ENCODE data around the gene GNPNAT1. TPM values are rescaled to one million over a fixed set of nuclear protein-coding genes. Genes with fewer than 3 reads are reported as not detected.

GNPNAT1 gene
- polyA plus RNA-seq (2011; rRNA removed) (56.9 and 74.3 TPM in 2 replicates), polyA plus RNA-seq (2017; fragmentation: RNase III; extraction: RNeasy Plus Mini Kit Qiagen cat#74134 plus additional on column Dnase treatment) (47.4 to 49.5 TPM (median 48.6 TPM) in 3 replicates), polyA minus RNA-seq (2011; rRNA and poly(A)+ RNA removed) (25.9 and 29.4 TPM in 2 replicates)
- 17.4 and 20.2 TPM in 2 replicates for polyA plus RNA-seq (2012; cell fraction: cytosol; rRNA removed)
- 6.9 and 12.3 TPM in 2 replicates for polyA plus RNA-seq (2012; cell fraction: nucleus; rRNA removed)

GRCh38 chr14:52791223-52792096 is at the start of gene GNPNAT1:
Gene GNPNAT1 (minus strand): TSS chr14:52791607. CDS start chr14:52784650, 6,957 bp downstream.
- H3K27ac ChIP-seq = peak within 1 kb of the TSS; percentile 92 to 96
- DNase-seq (ENCODE audit: low read depth in 1 of 2, low spot score in 1 of 2) (peak; percentile 83 to 94), ATAC-seq (peak; percentile 93 to 95), FAIRE-seq (no peak)
- 1% methylated on average over 20 of the region's 74 CpGs for WGBS (ENCODE audit: missing lambda C conversion rate)
- H3K4me3 ChIP-seq = peak within 1 kb of the TSS; percentile 65
- H3K4me1 ChIP-seq = peaks cover 19% of the 10 kb centered on the region
- ChIA-PET POLR2A (interaction anchor here (0.8 to 2.9 kb wide), 9 partner anchors 8 to 239 kb away, joined by 3 to 14 read pairs (median 4); partner anchors contain the start of genes ERO1A, FERMT2, GPR137C and PSMC6), CTCF (interaction anchor here (1.7 kb wide), 1 partner anchor 23 kb away, joined by 4 read pairs; no protein-coding TSS in a partner anchor)
- H3K4me2 ChIP-seq = peak within 1 kb of the TSS; percentile 86
- H3K9me3 ChIP-seq = no peaks in the 10 kb centered on the region
- TF ChIP-seq RCOR1 (IDR thresholded peaks at IDR 0.05; ENCODE audit: low read depth, low read length) = no peak
- no peak for TF ChIP-seq ZC3H11A (IDR thresholded peaks at IDR 0.05)
- no peak for TF ChIP-seq ESRRA (IDR thresholded peaks at IDR 0.05; ENCODE audit: borderline replicate concordance, low read length)
- 0 out of 2 replicates have a peak, but pooled peaks have one; percentile 26 for TF ChIP-seq ZSCAN20 (CRISPR knock-in tag; IDR thresholded peaks at IDR 0.05)
- no peak for TF ChIP-seq RAD21 (conservative IDR thresholded peaks at IDR 0.05 in 1 of 2, IDR thresholded peaks at IDR 0.05 in 1 of 2)
- no peak for TF ChIP-seq EP300 (IDR thresholded peaks at IDR 0.05)
- 0 out of 2 replicates have a peak, but pooled peaks have one; percentile 35 for TF ChIP-seq EHF (CRISPR knock-in tag; IDR thresholded peaks at IDR 0.05)
- TF ChIP-seq NFE2L2 (conservative IDR thresholded peaks at IDR 0.05; ENCODE audit: low read length) = no peak
- TF ChIP-seq HMGXB4 (CRISPR knock-in tag; IDR thresholded peaks at IDR 0.05; ENCODE audit: borderline replicate concordance) = no peak
- no peak for TF ChIP-seq HDAC2 (IDR thresholded peaks at IDR 0.05)
- TF ChIP-seq CHD4 (IDR thresholded peaks at IDR 0.05; ENCODE audit: borderline replicate concordance) = no peak
- peak; percentile 93 for TF ChIP-seq PHF8 (IDR thresholded peaks at IDR 0.05; ENCODE audit: borderline replicate concordance, low read depth)
- peak; percentile 29; the same call in 1 of the 2 replicates for TF ChIP-seq GATA3 (IDR thresholded peaks at IDR 0.05; ENCODE audit: borderline replicate concordance)
- no peak for TF ChIP-seq HEYL (CRISPR knock-in tag; IDR thresholded peaks at IDR 0.05)
- TF ChIP-seq FOSB (CRISPR knock-in tag; IDR thresholded peaks at IDR 0.05) = no peak
- no peak for TF ChIP-seq MAFK (IDR thresholded peaks at IDR 0.05; ENCODE audit: partially characterized antibody)
- no peak for TF ChIP-seq NPAS2 (CRISPR knock-in tag; IDR thresholded peaks at IDR 0.05; ENCODE audit: borderline replicate concordance)
- TF ChIP-seq KDM5A (IDR thresholded peaks at IDR 0.05) = no peak
- TF ChIP-seq SREBF2 (IDR thresholded peaks at IDR 0.05) = no peak
- no peak for TF ChIP-seq REST (IDR thresholded peaks at IDR 0.05)
- no peak for TF ChIP-seq EHMT2 (IDR thresholded peaks at IDR 0.05; ENCODE audit: low read depth)
- TF ChIP-seq HOXB13 (CRISPR knock-in tag; IDR thresholded peaks at IDR 0.05; ENCODE audit: low read depth) = no peak
- TF ChIP-seq HES2 (IDR thresholded peaks at IDR 0.05) = no peak
- no peak for TF ChIP-seq SMC3 (IDR thresholded peaks at IDR 0.05)
- TF ChIP-seq POLR2A (IDR thresholded peaks at IDR 0.05; ENCODE audit: low read length) = peak; percentile 90
- TF ChIP-seq CBX2 (IDR thresholded peaks at IDR 0.05; ENCODE audit: borderline replicate concordance, low read depth) = no peak
- TF ChIP-seq RNF2 (IDR thresholded peaks at IDR 0.05; ENCODE audit: borderline replicate concordance, low read depth) = no peak
- no peak for TF ChIP-seq RFX5 (IDR thresholded peaks at IDR 0.05)
- TF ChIP-seq ZNF302 (CRISPR knock-in tag; IDR thresholded peaks at IDR 0.05) = no peak
- TF ChIP-seq TP53 (CRISPR knock-in tag; IDR thresholded peaks at IDR 0.05) = no peak
- TF ChIP-seq MYC (IDR thresholded peaks at IDR 0.05; ENCODE audit: borderline replicate concordance, low read length) = peak; percentile 85
- TF ChIP-seq ATOH8 (CRISPR knock-in tag; IDR thresholded peaks at IDR 0.05; ENCODE audit: low read depth) = no peak
- TF ChIP-seq CBX8 (IDR thresholded peaks at IDR 0.05) = no peak
- no peak for TF ChIP-seq POLR2AphosphoS2 (conservative IDR thresholded peaks at IDR 0.05; ENCODE audit: low read length)

All from A549 (cell line).